ENCODE measurements around the gene RFC3.

DNA sequence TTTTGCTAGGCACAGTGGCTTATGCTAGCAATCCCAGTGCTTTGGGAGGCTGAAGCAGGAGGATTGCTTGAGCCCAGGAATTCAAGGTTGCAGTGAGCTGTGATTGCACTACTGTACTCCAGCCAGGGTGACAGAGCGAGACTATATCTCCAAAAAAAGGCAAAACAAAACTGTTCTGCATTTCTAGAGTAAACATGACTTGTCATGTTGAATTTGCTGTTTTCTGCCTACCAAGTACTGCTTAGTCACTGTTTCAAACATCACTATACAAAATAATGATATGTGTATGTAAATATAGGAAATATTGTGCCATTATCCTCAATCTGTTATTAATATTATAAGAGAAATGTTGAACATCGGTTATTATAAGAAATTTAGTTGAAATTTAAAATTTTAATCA lies 9.2 kb downstream of the RFC3 start:
- TF ChIP-seq, protein P1, sequence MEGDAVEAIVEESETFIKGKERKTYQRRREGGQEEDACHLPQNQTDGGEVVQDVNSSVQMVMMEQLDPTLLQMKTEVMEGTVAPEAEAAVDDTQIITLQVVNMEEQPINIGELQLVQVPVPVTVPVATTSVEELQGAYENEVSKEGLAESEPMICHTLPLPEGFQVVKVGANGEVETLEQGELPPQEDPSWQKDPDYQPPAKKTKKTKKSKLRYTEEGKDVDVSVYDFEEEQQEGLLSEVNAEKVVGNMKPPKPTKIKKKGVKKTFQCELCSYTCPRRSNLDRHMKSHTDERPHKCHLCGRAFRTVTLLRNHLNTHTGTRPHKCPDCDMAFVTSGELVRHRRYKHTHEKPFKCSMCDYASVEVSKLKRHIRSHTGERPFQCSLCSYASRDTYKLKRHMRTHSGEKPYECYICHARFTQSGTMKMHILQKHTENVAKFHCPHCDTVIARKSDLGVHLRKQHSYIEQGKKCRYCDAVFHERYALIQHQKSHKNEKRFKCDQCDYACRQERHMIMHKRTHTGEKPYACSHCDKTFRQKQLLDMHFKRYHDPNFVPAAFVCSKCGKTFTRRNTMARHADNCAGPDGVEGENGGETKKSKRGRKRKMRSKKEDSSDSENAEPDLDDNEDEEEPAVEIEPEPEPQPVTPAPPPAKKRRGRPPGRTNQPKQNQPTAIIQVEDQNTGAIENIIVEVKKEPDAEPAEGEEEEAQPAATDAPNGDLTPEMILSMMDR (IDR thresholded peaks at IDR 0.05), result no peak
- TF ChIP-seq POLR2A (IDR thresholded peaks at IDR 0.05), result no peak

All from adrenal gland (tissue), 5 donors.